K562 (cell line): ENCODE results near the gene RNU1-4. TPM values are rescaled to one million over a fixed set of nuclear protein-coding genes. Genes with fewer than 3 reads are reported as not detected.

ENCODE experiments used
- CBX5 ChIP-seq: IDR thresholded peaks from 2 replicates; pipeline ENCODE4 v1.6.1; 2014; ENCODE audit warnings: low read depth, borderline replicate concordance
- ZBTB1 ChIP-seq: sonication (generic); formaldehyde crosslinking; IDR thresholded peaks from 2 replicates; pipeline ENCODE4 v1.8.1; 2023; ENCODE audit warnings: missing genetic modification reagents, low read depth, mild to moderate bottlenecking, borderline replicate concordance
- polyA plus RNA-seq, 8 experiments: library from polyadenylated mRNA; depleted of rRNA in 4 of 8; stranded (reverse) in 5 of 8; unstranded in 3 of 8; fragments of >200 nt; fragmentation: Nextera tagmentation in 2 of 8; fragmentation: Illumina TruSeq in 1 of 8; extraction: Ambion mirVana in 2 of 8; extraction: Trizol in 1 of 8; gene quantifications; 2 replicates each; pipeline versions ENCODE4 v1.2.1 to v1.2.3, GENCODE V29; 2011 to 2014; ENCODE audit warnings: inconsistent platforms in 1 of 8, missing spikeins in 1 of 8
- total RNA-seq, 7 experiments: library from RNA; depleted of rRNA in 6 of 7; stranded (reverse); fragments of >200 nt in 6 of 7; fragmentation: Illumina TruSeq in 2 of 7; extraction: Trizol in 2 of 7; gene quantifications; 2 replicates each; pipeline versions ENCODE4 v1.2.1 to v1.2.3, GENCODE V29; 2011 to 2021; ENCODE audit warnings: low replicate concordance in 1 of 7
- TF ChIP-seq, protein P1 (sequence below): fragments of 450-650 bp; IDR thresholded peaks from 2 replicates; pipeline ENCODE4 v1.6.1; 2016; ENCODE audit warnings: low read depth

RNU1-4 gene
- total and polyA plus RNA-seq, 9 of the 15 experiments (the other 6 are each of a cell fraction or from before 2014, with no cell fraction given), result under 0.01 to 32,823 (median 2,538) TPM; not detected in 4

DNA sequence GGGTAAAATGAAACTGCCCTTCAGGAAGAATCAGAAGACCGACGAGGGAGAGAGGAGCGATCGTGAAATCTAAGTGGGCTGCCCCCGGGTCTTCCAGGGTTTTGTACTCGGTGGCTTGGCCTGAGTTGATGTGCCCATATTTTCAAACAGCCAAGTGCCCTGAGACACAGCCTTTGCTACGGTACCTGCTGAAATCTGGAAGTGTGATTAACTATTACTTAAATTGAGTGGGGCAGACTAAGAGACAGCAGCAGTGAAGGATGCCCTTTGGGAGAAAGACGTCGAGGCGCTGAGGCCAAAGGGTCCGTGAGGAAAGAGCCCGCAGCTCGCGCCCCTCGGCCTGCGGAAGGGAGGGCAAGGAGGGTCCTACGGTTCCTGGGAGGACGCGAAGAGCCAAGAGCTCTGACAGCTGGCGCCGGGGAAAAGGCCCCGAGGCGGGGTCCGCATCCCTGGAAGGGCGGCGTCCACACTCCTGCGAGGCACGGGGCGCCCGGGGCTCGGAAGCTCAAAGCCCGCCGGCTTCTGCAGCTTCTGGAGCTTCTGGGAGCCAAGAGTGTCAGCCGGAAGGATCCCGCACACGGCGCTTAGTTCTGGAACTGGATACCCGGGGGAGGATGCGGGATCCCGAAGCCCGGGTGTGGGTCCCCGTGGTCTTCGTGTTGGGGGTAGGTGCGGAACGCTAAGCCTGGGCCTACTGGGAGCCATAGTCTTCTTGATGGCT is 15.4 kb upstream of the RNU1-4 start (continued):
- TF ChIP-seq, protein P1, sequence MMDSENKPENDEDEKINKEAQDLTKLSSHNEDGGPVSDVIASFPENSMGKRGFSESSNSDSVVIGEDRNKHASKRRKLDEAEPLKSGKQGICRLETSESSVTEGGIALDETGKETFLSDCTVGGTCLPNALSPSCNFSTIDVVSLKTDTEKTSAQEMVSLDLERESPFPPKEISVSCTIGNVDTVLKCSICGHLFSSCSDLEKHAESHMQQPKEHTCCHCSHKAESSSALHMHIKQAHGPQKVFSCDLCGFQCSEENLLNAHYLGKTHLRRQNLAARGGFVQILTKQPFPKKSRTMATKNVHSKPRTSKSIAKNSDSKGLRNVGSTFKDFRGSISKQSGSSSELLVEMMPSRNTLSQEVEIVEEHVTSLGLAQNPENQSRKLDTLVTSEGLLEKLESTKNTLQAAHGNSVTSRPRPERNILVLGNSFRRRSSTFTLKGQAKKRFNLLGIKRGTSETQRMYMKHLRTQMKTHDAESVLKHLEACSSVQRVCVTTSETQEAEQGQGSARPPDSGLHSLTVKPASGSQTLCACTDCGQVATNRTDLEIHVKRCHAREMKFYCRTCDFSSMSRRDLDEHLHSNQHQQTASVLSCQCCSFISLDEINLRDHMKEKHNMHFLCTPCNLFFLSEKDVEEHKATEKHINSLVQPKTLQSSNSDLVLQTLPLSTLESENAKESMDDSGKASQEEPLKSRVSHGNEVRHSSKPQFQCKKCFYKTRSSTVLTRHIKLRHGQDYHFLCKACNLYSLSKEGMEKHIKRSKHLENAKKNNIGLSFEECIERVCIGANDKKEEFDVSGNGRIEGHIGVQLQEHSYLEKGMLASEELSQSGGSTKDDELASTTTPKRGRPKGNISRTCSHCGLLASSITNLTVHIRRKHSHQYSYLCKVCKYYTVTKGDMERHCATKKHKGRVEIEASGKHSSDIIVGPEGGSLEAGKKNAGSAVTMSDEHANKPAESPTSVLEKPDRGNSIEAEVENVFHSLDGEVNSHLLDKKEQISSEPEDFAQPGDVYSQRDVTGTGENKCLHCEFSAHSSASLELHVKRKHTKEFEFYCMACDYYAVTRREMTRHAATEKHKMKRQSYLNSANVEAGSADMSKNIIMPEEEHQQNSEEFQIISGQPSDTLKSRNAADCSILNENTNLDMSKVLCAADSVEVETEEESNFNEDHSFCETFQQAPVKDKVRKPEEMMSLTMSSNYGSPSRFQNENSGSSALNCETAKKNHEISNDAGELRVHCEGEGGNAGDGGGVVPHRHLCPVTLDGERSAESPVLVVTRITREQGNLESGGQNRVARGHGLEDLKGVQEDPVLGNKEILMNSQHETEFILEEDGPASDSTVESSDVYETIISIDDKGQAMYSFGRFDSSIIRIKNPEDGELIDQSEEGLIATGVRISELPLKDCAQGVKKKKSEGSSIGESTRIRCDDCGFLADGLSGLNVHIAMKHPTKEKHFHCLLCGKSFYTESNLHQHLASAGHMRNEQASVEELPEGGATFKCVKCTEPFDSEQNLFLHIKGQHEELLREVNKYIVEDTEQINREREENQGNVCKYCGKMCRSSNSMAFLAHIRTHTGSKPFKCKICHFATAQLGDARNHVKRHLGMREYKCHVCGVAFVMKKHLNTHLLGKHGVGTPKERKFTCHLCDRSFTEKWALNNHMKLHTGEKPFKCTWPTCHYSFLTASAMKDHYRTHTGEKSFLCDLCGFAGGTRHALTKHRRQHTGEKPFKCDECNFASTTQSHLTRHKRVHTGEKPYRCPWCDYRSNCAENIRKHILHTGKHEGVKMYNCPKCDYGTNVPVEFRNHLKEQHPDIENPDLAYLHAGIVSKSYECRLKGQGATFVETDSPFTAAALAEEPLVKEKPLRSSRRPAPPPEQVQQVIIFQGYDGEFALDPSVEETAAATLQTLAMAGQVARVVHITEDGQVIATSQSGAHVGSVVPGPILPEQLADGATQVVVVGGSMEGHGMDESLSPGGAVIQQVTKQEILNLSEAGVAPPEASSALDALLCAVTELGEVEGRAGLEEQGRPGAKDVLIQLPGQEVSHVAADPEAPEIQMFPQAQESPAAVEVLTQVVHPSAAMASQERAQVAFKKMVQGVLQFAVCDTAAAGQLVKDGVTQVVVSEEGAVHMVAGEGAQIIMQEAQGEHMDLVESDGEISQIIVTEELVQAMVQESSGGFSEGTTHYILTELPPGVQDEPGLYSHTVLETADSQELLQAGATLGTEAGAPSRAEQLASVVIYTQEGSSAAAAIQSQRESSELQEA, result no peak
- 0 out of 2 replicates have a peak, but pooled peaks have one; percentile 61 for TF ChIP-seq ZBTB1 (CRISPR knock-in tag)
- no peak for TF ChIP-seq CBX5
